NB4 (cell line): ENCODE data around the gene ISG15.

Source experiments
- CTCF ChIP-seq: IDR thresholded peaks from one replicate; pipeline ENCODE4 v1.5.1; 2012; ENCODE audit warnings: low read depth, low read length
- POLR2A ChIP-seq: IDR thresholded peaks from 2 replicates; pipeline ENCODE4 v1.6.1; 2011; ENCODE audit warnings: mild to moderate bottlenecking; ENCODE audit not compliant: insufficient read length; ENCODE audit errors: extremely low read depth

GRCh38 chr1:1047963-1048362, 34.7 kb downstream of the ISG15 start:
- TF ChIP-seq CTCF = no peak
- TF ChIP-seq POLR2A = no peak
